ENCODE results near the gene LRRC47. TPM values are rescaled to one million over a fixed set of nuclear protein-coding genes. Genes with fewer than 3 reads are reported as not detected.
A peak's percentile ranks its signal among the peaks of the same experiment; 100 is the strongest.
"Not testable (repeated sequence)": the region's sequence is repeated elsewhere in the genome, so short reads cannot be mapped to it uniquely, and the experiment has no call there.

LRRC47 gene
- total RNA-seq, 1 donor from 2014 or later: 57.9 TPM

DNA sequence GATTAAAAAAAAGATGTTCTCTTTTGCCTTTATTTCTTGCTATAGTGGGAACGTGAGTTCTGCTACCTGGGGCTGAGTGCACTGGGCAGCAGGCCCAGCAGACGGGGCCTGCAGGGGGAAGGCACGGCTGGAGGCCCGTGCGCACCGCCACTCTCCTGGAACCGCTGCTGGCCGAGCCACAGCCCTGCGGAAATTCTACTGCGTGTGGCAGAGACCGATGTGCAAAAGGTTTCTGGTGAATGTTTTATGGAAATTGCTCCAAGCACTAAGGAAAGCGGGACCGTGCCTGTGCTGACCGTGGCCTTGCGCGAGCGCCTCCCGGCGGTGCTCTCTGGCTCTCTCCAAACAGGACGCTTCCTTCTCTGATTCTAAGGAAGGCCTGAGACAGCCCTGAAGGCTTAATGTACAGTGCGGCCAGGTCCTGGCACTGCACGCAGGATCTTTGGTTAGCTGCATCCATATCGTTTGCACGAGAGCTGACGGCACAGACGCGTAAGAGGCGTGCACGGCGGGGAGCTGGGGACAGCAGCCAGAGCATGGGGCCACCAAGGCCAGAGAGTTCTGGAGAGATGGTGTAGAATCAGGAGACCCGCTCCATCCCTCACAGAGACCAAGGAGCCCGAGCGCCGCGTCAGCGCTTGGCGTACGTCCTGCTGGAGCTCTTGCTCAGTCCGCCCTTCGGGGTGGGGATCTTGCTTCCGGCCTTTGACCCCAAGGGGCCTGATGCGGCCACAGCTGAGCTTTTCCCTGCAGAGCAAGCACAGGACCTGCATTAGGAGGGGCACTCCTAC lies 18.7 kb upstream of the LRRC47 start:
- TF ChIP-seq, protein P1, sequence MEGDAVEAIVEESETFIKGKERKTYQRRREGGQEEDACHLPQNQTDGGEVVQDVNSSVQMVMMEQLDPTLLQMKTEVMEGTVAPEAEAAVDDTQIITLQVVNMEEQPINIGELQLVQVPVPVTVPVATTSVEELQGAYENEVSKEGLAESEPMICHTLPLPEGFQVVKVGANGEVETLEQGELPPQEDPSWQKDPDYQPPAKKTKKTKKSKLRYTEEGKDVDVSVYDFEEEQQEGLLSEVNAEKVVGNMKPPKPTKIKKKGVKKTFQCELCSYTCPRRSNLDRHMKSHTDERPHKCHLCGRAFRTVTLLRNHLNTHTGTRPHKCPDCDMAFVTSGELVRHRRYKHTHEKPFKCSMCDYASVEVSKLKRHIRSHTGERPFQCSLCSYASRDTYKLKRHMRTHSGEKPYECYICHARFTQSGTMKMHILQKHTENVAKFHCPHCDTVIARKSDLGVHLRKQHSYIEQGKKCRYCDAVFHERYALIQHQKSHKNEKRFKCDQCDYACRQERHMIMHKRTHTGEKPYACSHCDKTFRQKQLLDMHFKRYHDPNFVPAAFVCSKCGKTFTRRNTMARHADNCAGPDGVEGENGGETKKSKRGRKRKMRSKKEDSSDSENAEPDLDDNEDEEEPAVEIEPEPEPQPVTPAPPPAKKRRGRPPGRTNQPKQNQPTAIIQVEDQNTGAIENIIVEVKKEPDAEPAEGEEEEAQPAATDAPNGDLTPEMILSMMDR (conservative IDR thresholded peaks at IDR 0.05): no peak
- no peak for DNase-seq (ENCODE audit: low read depth, low spot score)
- Mint-ChIP-seq H3K27ac (ENCODE audit: unreplicated experiment) (no peak overlapping the region), H3K4me3 (no peak overlapping the region), H3K27me3 (ENCODE audit: low read depth) (peaks cover 7% of the 10 kb centered on the region), H3K9me3 (no peaks in the 10 kb centered on the region), H3K4me1 (no peaks in the 10 kb centered on the region), H3K36me3 (ENCODE audit: low read depth) (no peaks in the 10 kb centered on the region)

DNA sequence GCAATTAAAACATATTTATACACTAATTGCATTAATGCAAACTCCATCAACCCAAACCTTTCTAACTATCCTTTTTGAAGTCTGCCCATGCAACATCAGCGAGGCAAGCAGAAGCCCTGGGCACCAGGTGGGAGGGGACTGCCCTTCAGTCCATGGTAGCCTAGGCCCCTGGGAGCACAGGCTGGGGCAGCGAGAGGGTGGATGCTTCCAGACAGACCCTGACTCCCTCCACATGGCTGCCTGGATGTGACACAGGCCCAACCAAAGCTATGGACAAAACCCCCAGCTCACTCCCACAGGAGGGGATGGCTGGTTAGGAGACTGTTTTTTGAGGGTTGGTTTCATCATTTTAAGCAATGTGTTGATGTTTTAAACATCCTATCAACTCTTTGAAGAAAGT lies 17.8 kb upstream of the LRRC47 start:
- H3K4me1 Mint-ChIP-seq: no peaks in the 10 kb centered on the region
- H3K4me3 Mint-ChIP-seq: no peak overlapping the region
- no peaks in the 10 kb centered on the region for H3K9me3 Mint-ChIP-seq
- H3K27ac Mint-ChIP-seq (ENCODE audit: unreplicated experiment): no peak overlapping the region
- H3K27me3 Mint-ChIP-seq (ENCODE audit: low read depth): peaks cover 8% of the 10 kb centered on the region
- TF ChIP-seq, protein P1 (conservative IDR thresholded peaks at IDR 0.05): no peak
- no peak for DNase-seq (ENCODE audit: low read depth, low spot score)
- H3K36me3 Mint-ChIP-seq (ENCODE audit: low read depth): no peaks in the 10 kb centered on the region

DNA sequence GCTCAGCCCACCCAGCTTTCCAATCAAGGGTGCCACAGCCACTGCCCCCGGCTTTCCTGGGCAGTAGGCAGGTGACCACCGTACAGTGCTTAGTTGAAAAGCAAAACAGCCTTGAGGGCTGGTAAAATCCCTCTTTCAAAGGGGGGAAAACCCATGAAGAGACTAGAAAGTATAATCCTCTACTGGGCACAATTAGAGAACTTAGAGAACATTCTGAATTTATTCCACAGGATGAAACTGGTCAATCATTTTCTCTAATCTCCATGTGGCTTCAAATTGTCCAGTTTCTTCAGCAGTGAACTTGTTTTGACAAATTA lies 15.3 kb upstream of the LRRC47 start:
- no peaks in the 10 kb centered on the region for H3K36me3 Mint-ChIP-seq (ENCODE audit: low read depth)
- H3K27ac Mint-ChIP-seq (ENCODE audit: unreplicated experiment): no peak overlapping the region
- no peak for DNase-seq (ENCODE audit: low read depth, low spot score)
- peaks cover 8% of the 10 kb centered on the region for H3K27me3 Mint-ChIP-seq (ENCODE audit: low read depth)
- no peaks in the 10 kb centered on the region for H3K9me3 Mint-ChIP-seq
- no peaks in the 10 kb centered on the region for H3K4me1 Mint-ChIP-seq
- H3K4me3 Mint-ChIP-seq: peak overlapping the region; percentile 34
- TF ChIP-seq, protein P1 (conservative IDR thresholded peaks at IDR 0.05): no peak

DNA sequence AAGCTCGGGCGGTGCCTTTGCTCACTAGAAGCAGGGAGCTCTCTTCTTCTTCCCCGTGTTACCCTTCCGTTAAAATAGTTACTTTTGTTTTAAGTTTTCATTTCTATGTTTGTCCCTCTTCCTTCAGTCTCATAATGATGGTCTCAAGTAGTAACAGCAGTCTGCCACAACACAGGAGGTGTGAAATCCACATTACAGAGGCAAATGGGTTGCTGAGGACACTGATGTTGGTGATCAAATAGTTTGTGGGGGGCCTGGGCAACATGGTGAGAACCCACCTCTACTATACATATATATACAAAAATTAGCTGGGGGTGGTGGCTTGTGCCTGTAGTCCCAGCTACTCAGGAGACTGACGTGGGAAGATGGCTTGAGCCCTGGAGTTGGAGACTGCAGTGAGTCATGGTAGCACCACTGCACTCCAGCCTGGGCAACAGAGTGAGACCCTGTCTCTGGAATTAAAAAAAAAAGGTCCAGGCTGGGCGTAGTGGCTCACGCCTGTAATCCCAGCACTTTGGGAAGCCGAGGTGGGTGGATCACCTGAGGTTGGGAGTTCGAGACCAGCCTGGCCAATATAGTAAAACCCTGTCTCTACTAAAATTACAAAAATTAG lies 14.0 kb upstream of the LRRC47 start:
- H3K36me3 Mint-ChIP-seq (ENCODE audit: low read depth); H3K4me3 Mint-ChIP-seq: not testable (repeated sequence)

DNA sequence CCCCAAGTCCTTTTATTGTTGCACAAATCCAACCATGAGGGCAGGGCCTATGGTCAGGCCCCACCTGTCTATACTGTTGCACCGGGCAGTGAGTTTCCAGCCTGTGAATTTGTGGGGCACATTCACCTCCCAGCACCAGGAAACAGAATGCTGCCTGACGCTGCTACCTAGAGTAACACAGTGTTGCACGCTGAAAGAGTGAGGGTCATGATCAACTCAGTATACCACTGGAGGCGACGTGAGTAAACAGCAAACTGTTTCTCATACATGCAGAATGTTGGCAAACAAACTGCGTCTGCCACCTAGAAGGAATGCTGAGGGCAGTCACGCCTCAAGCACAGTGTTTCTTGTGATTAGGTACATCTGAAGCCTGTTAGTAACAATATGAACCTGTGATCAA lies 13.4 kb upstream of the LRRC47 start:
- no peak for DNase-seq (ENCODE audit: low read depth, low spot score)
- no peaks in the 10 kb centered on the region for H3K36me3 Mint-ChIP-seq (ENCODE audit: low read depth)

More for the DNA sequence above, 14.0 kb upstream of the LRRC47 start:
- not testable (repeated sequence) for DNase-seq (ENCODE audit: low read depth, low spot score); H3K4me1 Mint-ChIP-seq; H3K27ac Mint-ChIP-seq (ENCODE audit: unreplicated experiment); H3K9me3 Mint-ChIP-seq
- peaks cover 13% of the 10 kb centered on the region for H3K27me3 Mint-ChIP-seq (ENCODE audit: low read depth)

More for the DNA sequence above, 13.4 kb upstream of the LRRC47 start:
- TF ChIP-seq, protein P1 (conservative IDR thresholded peaks at IDR 0.05): no peak
- Mint-ChIP-seq H3K9me3 (peaks cover 2% of the 10 kb centered on the region), H3K4me3 (no peak overlapping the region), H3K27ac (ENCODE audit: unreplicated experiment) (no peak overlapping the region), H3K4me1 (no peaks in the 10 kb centered on the region), H3K27me3 (ENCODE audit: low read depth) (peaks cover 17% of the 10 kb centered on the region)

All from neural crest cell (in vitro differentiated cells).